ENCODE data around the gene FCGBP. TPM values are rescaled to one million over a fixed set of nuclear protein-coding genes. Genes with fewer than 3 reads are reported as not detected.
A peak's percentile ranks its signal among the peaks of the same experiment; 100 is the strongest.

Gene FCGBP
- total and polyA plus RNA-seq, 11 donors: 0.76 to 44.4 (median 3.8) TPM

- H3K36me3 ChIP-seq: peaks cover 0 to 35% (median 33%) of the 10 kb centered on the region in 9 donors
- H3K4me3 ChIP-seq: peak overlapping the region; percentile 59 to 93 (median 85)
- 2 to 12% (median 3%) methylated on average over 5 to 11 of the region's 11 CpGs for WGBS, 4 donors
- peak overlapping the region; percentile 40 to 95 (median 90) for H3K27ac ChIP-seq
- no peak for TF ChIP-seq POLR2A (IDR thresholded peaks at IDR 0.05)
- TF ChIP-seq CTCF (IDR thresholded peaks at IDR 0.05): no peak
- H3K4me1 ChIP-seq: peaks cover 0 to 32% (median 13%) of the 10 kb centered on the region in 12 donors
- no peak for DNase-seq
- H3K27me3 ChIP-seq: no peaks in the 10 kb centered on the region
- intact Hi-C loops (cut with DNase I): loop anchor here in 6 of 10 donors (2.0 to 10.0 kb wide), 6 partner anchors 26 to 178 kb away; partner anchors contain the start of genes ZNF546 (in 3 of the 6), FBL (in 2 of the 6) and ZNF780A (in 1 of the 6)
- ATAC-seq: peak in 2 of 4 donors; percentile 21 to 33
- no peaks in the 10 kb centered on the region for H3K9me3 ChIP-seq
Measured at GRCh38 chr19:39970425-39970674, 35.9 kb upstream of the FCGBP start.

GRCh38 chr19:39969681-39970424 lies 35.4 kb upstream of the FCGBP start:
- Histone ChIP-seq H3K9me3 (no peaks in the 10 kb centered on the region), H3K4me3 (peak overlapping the region; percentile 59 to 93 (median 85)), H3K4me1 (peaks cover 0 to 32% (median 13%) of the 10 kb centered on the region in 12 donors), H3K27me3 (no peaks in the 10 kb centered on the region), H3K27ac (peak overlapping the region in 11 of 12 donors; percentile 82 to 95 (median 91)), H3K36me3 (peaks cover 0 to 30% (median 28%) of the 10 kb centered on the region in 9 donors)
- DNase-seq (no peak), ATAC-seq (no peak)
- 77 to 83% (median 78%) methylated on average over 13 of the region's 13 CpGs for WGBS, 4 donors
- TF ChIP-seq POLR2A (IDR thresholded peaks at IDR 0.05) (no peak), CTCF (IDR thresholded peaks at IDR 0.05) (no peak)
- intact Hi-C loops (cut with DNase I): loop anchor here in 9 of 10 donors (2.0 to 10.0 kb wide), 8 partner anchors 27 to 415 kb away; partner anchors contain the start of genes FBL (in 3 of the 9), ZNF546 (in 3 of the 9) and ZNF780A (in 1 of the 9)

GRCh38 chr19:39969266-39969665 lies 34.8 kb upstream of the FCGBP start:
- no peak for ATAC-seq
- peak overlapping the region in 1 of 12 donors; percentile 95 for H3K27ac ChIP-seq
- TF ChIP-seq POLR2A (IDR thresholded peaks at IDR 0.05) (no peak), CTCF (IDR thresholded peaks at IDR 0.05) (no peak)
- no peaks in the 10 kb centered on the region for H3K27me3 ChIP-seq
- H3K4me3 ChIP-seq: no peak overlapping the region
- no peaks in the 10 kb centered on the region for H3K9me3 ChIP-seq
- H3K4me1 ChIP-seq: peaks cover 0 to 32% (median 13%) of the 10 kb centered on the region in 12 donors
- intact Hi-C loops (cut with DNase I): loop anchor here in 4 of 10 donors (5.0 to 10.0 kb wide), 4 partner anchors 122 to 414 kb away; partner anchors contain the start of gene FBL (in 1 of the 4)
- 83 to 97% (median 86%) methylated on average over 6 of the region's 6 CpGs for WGBS, 4 donors
- peaks cover 0 to 24% (median 22%) of the 10 kb centered on the region in 9 donors for H3K36me3 ChIP-seq
- DNase-seq: no peak

GRCh38 chr19:39968789-39969188 lies 34.4 kb upstream of the FCGBP start:
- Histone ChIP-seq H3K36me3 (peaks cover 0 to 19% (median 17%) of the 10 kb centered on the region in 9 donors), H3K4me1 (peaks cover 0 to 32% (median 13%) of the 10 kb centered on the region in 12 donors), H3K27me3 (no peaks in the 10 kb centered on the region), H3K4me3 (no peak overlapping the region), H3K27ac (peak overlapping the region in 1 of 12 donors; percentile 95), H3K9me3 (no peaks in the 10 kb centered on the region)
- intact Hi-C loops (cut with DNase I): loop anchor here in 4 of 10 donors (5.0 to 10.0 kb wide), 4 partner anchors 121 to 414 kb away; partner anchors contain the start of gene FBL (in 1 of the 4)
- DNase-seq: no peak
- no peak for ATAC-seq
- TF ChIP-seq POLR2A (IDR thresholded peaks at IDR 0.05) (no peak), CTCF (IDR thresholded peaks at IDR 0.05) (no peak)
- WGBS, 4 donors: 88 to 97% (median 96%) methylated on average over 15 of the region's 15 CpGs

Data from heart left ventricle (tissue), 16 donors.